ENCODE results near the gene ZNF892.

- no peak for TF ChIP-seq POLR2A (IDR thresholded peaks at IDR 0.05; ENCODE audit: insufficient read depth in 1 of 2, low read depth in 2 of 2, low read length in 2 of 2)
- TF ChIP-seq ZNF512 (CRISPR knock-in tag; IDR thresholded peaks at IDR 0.05) = no peak
- TF ChIP-seq, protein P1, sequence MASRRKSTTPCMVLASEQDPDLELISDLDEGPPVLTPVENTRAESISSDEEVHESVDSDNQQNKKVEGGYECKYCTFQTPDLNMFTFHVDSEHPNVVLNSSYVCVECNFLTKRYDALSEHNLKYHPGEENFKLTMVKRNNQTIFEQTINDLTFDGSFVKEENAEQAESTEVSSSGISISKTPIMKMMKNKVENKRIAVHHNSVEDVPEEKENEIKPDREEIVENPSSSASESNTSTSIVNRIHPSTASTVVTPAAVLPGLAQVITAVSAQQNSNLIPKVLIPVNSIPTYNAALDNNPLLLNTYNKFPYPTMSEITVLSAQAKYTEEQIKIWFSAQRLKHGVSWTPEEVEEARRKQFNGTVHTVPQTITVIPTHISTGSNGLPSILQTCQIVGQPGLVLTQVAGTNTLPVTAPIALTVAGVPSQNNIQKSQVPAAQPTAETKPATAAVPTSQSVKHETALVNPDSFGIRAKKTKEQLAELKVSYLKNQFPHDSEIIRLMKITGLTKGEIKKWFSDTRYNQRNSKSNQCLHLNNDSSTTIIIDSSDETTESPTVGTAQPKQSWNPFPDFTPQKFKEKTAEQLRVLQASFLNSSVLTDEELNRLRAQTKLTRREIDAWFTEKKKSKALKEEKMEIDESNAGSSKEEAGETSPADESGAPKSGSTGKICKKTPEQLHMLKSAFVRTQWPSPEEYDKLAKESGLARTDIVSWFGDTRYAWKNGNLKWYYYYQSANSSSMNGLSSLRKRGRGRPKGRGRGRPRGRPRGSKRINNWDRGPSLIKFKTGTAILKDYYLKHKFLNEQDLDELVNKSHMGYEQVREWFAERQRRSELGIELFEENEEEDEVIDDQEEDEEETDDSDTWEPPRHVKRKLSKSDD (CRISPR knock-in tag; IDR thresholded peaks at IDR 0.05; ENCODE audit: low read depth) = no peak
- TF ChIP-seq, protein P2, sequence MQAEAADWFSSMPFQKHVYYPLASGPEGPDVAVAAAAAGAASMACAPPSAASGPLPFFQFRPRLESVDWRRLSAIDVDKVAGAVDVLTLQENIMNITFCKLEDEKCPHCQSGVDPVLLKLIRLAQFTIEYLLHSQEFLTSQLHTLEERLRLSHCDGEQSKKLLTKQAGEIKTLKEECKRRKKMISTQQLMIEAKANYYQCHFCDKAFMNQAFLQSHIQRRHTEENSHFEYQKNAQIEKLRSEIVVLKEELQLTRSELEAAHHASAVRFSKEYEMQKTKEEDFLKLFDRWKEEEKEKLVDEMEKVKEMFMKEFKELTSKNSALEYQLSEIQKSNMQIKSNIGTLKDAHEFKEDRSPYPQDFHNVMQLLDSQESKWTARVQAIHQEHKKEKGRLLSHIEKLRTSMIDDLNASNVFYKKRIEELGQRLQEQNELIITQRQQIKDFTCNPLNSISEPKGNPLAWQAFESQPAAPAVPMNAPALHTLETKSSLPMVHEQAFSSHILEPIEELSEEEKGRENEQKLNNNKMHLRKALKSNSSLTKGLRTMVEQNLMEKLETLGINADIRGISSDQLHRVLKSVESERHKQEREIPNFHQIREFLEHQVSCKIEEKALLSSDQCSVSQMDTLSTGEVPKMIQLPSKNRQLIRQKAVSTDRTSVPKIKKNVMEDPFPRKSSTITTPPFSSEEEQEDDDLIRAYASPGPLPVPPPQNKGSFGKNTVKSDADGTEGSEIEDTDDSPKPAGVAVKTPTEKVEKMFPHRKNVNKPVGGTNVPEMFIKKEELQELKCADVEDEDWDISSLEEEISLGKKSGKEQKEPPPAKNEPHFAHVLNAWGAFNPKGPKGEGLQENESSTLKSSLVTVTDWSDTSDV (CRISPR knock-in tag; IDR thresholded peaks at IDR 0.05) = no peak
- no peak for TF ChIP-seq BRCA1 (CRISPR knock-in tag; IDR thresholded peaks at IDR 0.05)
- TF ChIP-seq ZNF292 (CRISPR knock-in tag; IDR thresholded peaks at IDR 0.05; ENCODE audit: borderline replicate concordance, low read depth) = no peak
- no peak for TF ChIP-seq TCF7L2 (IDR thresholded peaks at IDR 0.05; ENCODE audit: low read depth, low read length)
- no peak for TF ChIP-seq JUN (CRISPR knock-in tag; IDR thresholded peaks at IDR 0.05)
- TF ChIP-seq ZNF530 (CRISPR knock-in tag; IDR thresholded peaks at IDR 0.05; ENCODE audit: low read depth) = no peak
- TF ChIP-seq, protein P3, sequence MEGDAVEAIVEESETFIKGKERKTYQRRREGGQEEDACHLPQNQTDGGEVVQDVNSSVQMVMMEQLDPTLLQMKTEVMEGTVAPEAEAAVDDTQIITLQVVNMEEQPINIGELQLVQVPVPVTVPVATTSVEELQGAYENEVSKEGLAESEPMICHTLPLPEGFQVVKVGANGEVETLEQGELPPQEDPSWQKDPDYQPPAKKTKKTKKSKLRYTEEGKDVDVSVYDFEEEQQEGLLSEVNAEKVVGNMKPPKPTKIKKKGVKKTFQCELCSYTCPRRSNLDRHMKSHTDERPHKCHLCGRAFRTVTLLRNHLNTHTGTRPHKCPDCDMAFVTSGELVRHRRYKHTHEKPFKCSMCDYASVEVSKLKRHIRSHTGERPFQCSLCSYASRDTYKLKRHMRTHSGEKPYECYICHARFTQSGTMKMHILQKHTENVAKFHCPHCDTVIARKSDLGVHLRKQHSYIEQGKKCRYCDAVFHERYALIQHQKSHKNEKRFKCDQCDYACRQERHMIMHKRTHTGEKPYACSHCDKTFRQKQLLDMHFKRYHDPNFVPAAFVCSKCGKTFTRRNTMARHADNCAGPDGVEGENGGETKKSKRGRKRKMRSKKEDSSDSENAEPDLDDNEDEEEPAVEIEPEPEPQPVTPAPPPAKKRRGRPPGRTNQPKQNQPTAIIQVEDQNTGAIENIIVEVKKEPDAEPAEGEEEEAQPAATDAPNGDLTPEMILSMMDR (CRISPR knock-in tag; IDR thresholded peaks at IDR 0.05) = no peak
- no peak for TF ChIP-seq TCF7 (IDR thresholded peaks at IDR 0.05; ENCODE audit: low read depth)
Measured at GRCh38 chr2:95225658-95226057, 18.3 kb downstream of the ZNF892 start.
